Heart left ventricle (tissue), 13 donors: ENCODE measurements around the gene CD7.

Experiments
- POLR2A ChIP-seq, 2 donors: fragments of 450-650 bp; IDR thresholded peaks; one replicate each; pipeline ENCODE4 v1.6.1; 2017; ENCODE audit warnings: antibody characterized with exemption in 2 of 2, mild to moderate bottlenecking in 2 of 2, moderate library complexity in 2 of 2
- TF ChIP-seq, protein P1 (sequence below), 12 donors: fragments of 200-600 bp; sonication (generic) in 4 of 12; IDR thresholded peaks; one replicate each; pipeline versions ENCODE4 v1.5.0 to v1.8.0; 2018 to 2022; ENCODE audit warnings: antibody characterized with exemption in 12 of 12, mild to moderate bottlenecking in 5 of 12
- donor health status: ischemic (EF 13 %, LVEDD 7.1; RV severe dilation, severe dysfunction).
- donor health status: DM: no; HTN: yes; CAD: no.
- donor health status: DM: no; HTN: no; CAD: no.
- donor health status: ischemic (EF 25% LVEDD 6.9; RV normal size, moderate dysfunction).
- donor health status: ischemic (EF 25% LVEDD 5.7; RV mildly dilated, moderate dysfunction).
- donor health status: ischemic (EF 35%, LVEDD 5.7; RV mildly dilated, moderate dysfunction).
- donor health status: nonischemic (EF 11% LVEDD 7.7; RV severe dilation, severe dysfunction).
- donor health status: DM: yes; HTN: yes; CAD: no.
- donor health status: PGD.
- donor health status: ischemic (EF 29% LVEDD 5.4; RV normal size, mild dysfunction).
- donor health status: nonischemic (EF 23%, LVEDD 6.1; RV moderate dilation, normal function).

DNA sequence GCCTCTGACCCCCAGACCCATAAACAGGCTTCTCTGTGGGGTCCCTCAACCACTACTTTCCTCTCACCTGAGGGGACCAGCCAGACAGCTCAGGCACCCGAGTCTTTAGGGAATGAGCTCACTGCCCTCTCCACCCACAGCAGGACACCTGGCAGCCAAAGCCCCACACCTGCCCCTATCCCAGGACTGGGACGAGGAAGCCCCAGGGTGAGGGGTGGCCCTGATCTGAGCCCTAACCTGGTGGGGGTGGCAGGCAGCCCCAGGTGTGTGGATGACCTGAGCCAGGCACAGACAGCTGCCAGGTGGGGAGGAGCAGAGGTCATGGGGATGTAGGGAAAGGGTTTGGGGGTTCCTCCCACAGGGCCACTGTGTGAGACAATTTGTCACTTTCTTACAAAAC, 40.0 kb upstream of the CD7 start:
- TF ChIP-seq, protein P1, sequence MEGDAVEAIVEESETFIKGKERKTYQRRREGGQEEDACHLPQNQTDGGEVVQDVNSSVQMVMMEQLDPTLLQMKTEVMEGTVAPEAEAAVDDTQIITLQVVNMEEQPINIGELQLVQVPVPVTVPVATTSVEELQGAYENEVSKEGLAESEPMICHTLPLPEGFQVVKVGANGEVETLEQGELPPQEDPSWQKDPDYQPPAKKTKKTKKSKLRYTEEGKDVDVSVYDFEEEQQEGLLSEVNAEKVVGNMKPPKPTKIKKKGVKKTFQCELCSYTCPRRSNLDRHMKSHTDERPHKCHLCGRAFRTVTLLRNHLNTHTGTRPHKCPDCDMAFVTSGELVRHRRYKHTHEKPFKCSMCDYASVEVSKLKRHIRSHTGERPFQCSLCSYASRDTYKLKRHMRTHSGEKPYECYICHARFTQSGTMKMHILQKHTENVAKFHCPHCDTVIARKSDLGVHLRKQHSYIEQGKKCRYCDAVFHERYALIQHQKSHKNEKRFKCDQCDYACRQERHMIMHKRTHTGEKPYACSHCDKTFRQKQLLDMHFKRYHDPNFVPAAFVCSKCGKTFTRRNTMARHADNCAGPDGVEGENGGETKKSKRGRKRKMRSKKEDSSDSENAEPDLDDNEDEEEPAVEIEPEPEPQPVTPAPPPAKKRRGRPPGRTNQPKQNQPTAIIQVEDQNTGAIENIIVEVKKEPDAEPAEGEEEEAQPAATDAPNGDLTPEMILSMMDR (IDR thresholded peaks at IDR 0.05), result no peak
- TF ChIP-seq POLR2A (IDR thresholded peaks at IDR 0.05), result no peak
